GM19099 (cell line): ENCODE data around the gene SF1.
A peak's percentile ranks its signal among the peaks of the same experiment; 100 is the strongest.

Source experiments
- POLR2A ChIP-seq: IDR thresholded peaks from 3 replicates; pipeline ENCODE4 v1.6.1; 2011; ENCODE audit warnings: low read depth; ENCODE audit not compliant: insufficient read length; ENCODE audit errors: extremely low read depth

The SF1 gene

DNA sequence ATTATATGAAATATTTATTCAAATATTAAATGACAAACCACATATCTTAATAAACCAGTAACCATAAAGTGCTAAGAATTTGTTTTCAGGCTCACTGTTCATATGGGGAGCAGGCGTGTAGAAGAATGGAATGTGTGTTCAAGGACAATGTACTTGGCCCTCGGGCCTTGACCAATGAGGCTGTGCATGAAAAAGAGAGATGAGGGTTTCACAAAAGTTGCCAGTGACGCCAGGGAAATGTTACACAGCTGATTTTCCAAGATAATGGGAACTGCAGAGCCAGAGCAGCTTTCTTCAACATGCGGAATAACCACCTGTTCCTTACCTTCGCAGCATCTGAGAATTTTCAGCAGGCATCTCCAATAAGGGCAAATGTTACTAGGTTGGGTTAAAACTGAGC lies 4.2 kb downstream of the SF1 start:
- TF ChIP-seq POLR2A = no peak

DNA sequence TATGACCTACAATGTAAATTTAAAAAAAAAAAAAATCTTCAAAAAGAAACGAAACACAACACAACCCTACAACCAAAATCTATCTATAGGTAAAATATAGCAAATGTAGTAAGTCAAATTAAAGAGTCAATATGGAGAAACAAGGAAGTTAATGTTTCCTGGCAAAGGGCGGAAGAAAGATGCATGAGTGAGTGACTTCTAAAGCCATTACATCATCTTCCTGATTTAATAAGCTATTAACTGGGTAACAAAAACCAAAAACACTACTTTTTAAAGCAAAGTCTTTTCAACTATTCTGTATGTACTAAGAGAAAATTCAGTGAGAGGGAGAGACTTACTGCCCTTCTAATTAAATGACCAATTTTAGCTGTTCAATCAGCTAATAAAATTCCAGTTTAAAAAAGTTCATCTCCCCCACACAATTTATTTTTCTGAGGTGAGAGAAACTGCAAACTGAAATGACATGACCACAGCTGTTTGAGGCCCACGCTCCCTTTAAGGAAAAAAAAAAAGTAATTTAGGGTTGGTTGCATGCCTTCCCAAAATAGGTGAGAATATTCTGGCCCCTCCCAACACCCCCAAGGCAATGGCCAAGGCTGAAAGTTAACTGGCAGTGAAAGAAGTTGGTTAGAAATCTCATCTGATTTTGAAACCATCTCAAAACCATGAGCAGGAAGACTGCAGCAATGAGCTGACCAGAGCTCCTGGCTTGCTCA lies 5.9 kb downstream of the SF1 start:
- no peak for TF ChIP-seq POLR2A

DNA sequence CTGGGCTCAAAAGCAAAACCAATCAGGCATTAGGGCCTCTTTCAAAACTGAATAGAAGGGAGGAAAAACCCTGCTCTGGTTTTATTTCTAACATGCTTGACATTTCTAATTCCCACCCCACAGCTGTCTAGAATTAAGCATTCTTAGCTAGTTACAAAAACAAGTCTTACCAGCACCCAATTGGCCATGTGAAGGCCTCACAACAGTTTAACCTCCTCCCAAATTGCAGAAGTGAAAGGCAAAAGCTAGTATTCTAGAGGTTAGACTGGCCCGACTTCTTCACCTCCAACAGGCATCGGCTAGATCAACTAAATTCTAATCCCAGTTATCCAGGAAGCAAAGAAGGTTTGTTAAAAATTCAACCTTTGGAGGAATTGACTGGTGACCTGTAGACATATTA lies 6.5 kb downstream of the SF1 start:
- no peak for TF ChIP-seq POLR2A

DNA sequence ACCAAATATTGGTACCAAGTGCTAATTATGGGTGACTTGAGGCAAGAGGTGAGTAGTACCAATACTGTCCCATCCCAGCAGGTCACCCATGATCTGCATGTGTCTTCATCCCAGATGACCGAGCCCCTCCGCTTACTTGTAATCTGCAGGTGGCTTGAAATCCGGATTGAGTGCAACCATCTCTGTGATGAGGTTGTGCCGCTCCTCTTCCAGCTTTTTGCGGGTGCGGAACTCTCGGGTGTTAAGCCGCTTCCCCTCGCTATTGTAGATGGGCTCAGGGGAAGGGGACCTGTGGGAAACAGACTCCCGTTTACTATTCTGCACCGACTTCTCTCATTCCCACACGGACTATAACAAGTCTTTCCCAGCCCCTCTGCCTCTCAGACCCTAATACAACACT lies 8.2 kb downstream of the SF1 start:
- TF ChIP-seq POLR2A = no peak

DNA sequence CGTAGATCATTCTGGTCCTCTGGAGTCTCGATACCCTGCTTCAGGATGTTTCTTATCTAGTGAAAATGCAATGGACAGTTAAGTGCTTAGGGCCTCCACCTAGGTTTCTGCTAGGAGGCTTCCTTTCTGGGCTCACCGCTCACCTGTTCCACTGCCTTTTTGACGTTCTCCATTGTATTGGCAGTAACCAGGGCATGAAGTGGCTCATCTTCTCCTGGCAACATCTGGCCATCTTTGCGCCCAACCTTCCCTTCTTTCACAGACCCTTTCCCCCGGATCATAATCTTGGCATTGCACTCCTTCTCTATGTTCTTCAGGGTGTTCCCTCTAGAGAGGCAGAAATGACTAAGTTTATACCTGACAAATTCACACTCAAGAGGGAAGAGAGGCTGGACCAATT lies 9.1 kb downstream of the SF1 start:
- TF ChIP-seq POLR2A = no peak

DNA sequence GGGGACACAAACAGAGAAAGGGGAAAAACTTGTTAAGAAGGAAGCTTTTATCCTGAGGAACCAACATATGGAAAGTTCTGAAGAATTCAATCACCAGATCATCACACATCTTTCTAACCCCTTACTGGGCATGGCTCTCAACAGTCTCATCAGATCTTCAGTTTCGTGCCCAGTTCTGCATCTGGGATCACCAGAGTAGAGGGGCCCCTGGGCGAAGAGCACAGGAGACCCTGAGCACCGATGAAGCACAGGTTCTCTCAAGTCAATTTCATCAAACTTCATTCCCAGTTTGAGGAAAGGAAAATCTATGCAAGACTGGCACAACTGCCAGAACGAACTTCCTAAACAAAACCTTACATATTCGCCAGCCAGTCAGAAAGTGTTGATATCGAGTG lies 10.0 kb downstream of the SF1 start:
- TF ChIP-seq POLR2A = no peak

DNA sequence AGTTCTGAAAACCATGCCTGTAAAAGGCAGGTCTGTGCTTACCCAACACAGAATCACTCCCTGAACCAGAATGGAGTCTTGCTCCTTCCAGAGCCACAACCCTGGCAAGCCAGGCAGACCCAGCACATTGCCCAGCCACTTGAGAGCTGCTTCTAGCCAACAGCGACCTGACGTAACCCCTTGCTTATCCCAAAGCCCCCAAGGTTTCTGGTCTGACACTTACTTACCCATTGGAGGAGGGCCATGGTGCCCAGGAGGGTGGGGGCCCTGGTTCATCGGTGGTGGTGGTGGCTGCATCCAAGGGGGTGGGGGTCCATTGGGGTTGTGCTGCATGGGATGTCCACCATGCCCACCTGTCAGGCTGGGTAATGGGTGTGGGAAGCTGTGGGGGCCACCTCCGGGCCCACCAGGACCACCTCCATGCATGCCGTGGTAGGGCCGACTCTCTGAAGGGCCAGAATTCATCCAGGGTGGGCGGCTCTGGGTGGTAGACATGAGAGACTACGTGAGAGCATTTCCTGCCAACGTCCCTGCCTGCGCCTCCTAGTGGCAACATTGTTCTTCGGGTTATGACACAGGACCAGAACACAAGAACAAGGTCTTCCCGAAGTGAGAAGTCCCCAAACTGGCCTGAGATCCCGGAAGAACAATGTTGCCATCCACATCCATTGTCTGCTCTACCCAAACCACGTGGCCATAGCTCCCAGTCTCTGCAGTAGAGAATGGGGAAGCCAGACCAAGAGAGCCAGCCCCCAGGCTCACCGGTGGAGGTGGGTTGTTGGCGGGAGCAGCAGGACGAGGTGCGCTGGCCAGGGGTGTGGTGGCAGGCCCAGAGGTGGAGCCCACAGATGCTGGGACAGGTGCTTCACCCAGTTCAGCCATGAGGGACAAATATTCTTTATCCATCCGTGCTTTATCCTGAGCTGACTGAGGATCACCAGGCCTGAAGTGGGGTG lies 10.7 kb downstream of the SF1 start:
- no peak for TF ChIP-seq POLR2A

DNA sequence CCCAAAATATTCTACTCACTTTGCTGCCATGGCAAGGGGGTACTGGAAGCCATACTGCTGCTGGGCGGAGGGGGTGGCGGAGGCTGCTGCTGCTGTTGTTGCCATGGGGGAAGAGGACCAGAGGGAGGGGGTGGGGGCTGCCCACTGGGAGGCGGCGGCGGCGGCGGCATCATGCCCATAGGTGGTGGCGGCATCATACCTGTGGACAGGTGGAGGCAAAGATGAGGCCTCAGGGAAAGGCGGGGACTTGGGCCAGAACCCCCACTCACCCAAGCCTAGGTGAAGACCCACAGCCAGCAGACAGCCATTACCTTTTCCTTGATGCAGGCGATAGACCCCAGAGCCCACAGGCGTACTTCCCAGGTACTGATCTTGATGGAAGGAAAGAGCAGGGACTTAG lies 11.5 kb downstream of the SF1 start:
- no peak for TF ChIP-seq POLR2A

DNA sequence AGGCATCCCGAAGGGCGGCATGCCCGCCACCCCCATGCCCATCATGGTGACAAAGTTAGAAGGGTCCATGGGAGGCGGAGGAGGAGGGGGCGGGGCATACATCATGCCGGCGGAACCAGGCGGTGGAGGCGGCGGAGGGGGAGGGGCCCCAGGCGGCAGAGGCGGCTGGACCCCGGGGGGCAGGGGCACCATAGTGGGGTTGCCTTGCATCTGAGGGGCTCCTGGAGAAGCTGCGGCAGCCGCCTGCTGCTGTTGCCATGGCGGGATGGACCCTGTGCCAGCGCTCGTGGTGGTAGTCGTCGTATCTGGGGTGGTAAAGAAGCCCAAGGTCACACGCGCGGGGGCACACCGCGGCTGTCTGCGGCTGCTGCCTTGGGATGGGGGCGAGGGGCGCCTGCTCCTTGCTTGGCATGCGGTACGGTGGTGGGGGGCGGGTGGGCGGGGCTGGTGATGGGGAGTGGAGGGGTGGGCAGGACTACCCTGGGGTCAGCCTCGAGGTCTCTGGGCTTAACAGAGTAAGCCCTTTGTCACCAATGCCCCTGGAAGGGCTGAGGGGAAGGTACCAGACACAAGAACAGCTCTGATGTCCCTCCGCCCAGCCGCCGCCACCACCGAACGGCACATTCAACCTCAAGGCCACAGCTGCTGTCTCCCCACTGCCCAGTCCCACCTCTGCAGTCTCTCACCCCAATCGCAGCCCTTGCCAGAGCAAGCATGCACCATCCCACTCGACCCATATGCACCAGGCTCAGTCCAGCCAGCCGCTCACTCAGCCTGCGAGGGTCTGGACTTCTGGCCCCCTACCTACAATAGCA lies 12.3 kb downstream of the SF1 start:
- no peak for TF ChIP-seq POLR2A

DNA sequence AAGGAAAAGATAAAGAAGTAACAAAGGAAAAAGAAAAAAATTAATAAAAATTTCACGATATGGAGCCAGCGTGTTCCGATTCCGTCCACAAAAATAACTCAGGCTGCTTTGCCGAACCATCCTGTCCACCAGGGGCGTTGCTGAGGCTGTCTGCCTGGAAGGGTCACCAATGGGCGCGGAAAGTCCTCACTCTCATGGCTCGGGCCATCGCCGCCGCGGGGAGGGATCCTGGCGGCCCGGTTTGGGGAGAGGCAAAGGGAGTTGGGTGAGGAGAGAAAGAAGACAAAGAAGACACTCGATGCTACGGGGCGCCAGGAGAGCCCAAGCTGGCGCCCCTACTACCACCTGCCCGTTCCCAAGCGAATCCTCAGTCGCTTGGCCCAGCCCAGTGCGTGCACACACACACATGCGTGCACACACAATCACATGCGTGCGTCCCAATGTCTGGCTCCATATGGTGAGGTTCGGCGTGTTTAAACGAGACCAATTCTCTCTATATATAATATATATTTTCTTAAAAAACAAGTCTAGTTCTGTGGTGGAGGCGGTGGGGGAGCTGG lies 13.0 kb downstream of the SF1 start:
- no peak for TF ChIP-seq POLR2A

DNA sequence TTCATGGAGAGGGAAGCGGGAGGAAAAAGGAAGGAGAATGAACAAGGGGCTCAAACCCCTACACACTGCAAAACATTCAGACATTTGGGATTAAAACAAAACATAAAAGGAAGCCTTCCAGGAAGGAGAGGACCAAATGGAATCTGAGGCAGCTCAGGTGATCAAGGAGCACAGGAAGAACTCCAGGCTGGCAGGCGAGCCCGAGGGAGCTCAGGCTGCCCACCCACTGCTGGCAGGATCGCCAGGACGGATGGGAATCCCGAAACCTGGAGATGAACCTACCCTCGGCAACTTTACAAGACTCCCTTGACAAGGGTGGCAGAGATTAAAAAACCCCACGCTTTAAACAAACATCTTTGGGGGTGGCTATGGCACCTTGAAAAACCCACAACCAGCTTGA lies 13.6 kb downstream of the SF1 start:
- TF ChIP-seq POLR2A = no peak

DNA sequence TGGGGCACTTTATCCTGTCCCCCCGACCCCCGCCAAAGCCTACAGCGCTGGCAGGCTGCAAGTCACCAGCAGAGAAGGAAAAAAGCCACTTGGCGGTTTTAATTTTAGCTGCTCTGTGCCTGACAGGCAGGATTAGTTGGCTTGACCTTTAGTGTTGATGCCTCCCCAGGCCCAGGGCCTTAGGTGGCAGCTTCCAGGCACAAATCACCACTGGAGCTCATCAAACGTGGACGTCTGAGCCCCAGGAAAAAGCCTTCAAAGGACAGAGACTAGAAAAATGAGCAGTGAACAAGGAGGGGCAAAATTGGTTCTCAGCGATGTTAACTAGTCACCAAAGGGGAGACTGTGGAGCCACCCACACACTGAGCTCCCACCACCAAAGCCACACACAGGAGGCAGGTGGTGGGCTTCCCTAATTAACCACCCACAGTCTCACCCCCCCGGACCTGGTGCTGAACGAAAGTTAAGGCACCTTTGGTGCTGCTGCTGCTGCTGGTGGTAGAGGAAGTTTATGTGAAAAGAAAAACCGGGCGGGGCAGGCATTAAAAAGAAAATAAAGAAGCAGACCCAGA lies 14.2 kb downstream of the SF1 start:
- TF ChIP-seq POLR2A = no peak

DNA sequence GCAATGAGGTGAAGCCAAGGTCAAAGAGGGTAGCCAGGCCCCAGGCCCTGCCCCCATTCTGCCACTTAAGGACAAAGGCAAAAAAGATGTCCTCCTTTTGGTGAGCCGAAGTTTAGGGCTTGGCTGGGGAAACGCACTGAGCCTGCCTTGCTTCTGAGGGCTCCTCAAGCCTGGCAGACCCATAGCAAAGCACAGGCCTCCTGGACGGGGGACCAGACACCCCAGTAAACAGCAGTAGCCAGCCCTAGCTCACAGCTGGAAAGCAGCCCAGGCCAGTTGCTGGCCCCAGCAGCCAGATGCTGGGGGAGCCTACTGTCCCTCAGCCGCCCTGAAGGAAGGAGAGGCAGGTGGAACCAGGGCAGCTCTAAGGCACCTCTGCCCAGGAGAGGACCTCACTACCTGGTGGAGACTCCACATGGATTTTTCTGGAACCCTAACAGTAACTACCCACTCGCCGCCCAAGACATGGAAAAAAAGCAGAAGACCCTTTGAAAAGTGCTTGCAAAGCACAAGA lies 14.8 kb downstream of the SF1 start:
- TF ChIP-seq POLR2A = peak; percentile 33

DNA sequence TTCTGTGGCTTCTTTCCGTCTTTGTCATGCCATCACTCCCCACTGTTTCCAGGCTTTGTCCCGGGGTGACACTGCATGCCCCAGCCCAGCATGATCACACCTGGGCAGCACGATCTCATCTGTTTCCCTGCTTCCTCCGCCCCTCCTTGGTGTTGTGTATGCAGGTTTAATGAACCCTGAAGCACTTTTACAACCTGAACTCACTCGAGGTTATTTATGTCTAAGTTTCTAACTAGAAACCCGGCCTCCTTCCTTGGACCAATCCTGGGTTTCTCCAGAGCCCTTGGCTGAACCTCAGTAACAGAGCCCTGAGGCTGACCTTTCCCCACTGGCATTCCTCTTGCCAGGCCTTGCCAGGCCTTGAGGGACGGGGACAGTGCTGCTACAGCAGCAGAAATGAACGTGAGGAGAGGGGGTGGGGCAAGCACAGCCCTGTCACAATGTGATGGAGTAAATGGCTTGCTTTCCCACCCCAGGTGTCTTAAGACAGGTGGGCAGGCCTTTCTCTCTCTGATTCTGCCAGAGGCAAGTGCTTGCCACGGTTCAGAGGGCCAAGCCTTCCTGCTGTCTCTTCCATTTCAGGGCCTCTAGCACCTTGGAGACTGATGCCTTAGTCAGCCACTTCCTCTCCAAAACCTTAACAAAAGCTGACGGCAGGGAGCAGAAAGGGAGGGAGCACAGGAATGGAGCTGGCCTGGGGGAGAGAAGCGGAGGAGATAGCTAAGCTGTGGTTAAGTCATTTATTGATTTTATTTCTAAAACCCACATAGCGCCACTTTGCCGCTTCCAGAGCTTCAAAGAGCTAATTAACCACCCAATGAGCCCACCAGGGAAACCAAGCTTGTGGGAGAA lies 15.4 kb downstream of the SF1 start:
- TF ChIP-seq POLR2A = no peak

DNA sequence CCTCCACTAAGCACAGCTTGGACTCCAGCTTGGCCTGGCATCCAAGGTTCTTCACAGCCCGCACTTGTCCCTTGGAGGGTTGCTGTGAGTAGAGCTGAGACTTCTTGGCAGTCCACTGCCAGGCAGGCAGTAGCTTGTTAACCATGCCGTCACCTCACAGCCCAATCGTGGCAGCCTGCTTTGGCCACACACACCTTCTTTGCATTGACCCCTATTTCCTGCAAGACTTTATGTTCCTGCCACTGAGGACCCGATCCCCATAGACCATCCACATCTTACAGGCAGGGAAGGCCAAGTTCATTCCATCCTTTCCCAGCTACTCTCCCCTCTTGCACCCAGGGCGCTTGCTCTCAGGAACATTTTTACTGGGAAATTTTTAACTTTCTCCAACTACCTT lies 16.1 kb downstream of the SF1 start:
- peak; percentile 32 for TF ChIP-seq POLR2A
